ENCODE measurements around the gene MYO5B.

MYO5B gene

GRCh38 chr18:50179465-50179864 is 15.5 kb downstream of the MYO5B start:
- H3K36me3 ChIP-seq (ENCODE audit: insufficient read depth) = no peaks in the 10 kb centered on the region
- no peaks in the 10 kb centered on the region for H3K79me2 ChIP-seq (ENCODE audit: insufficient read depth, low read depth)

GRCh38 chr18:50177294-50177992 is 17.5 kb downstream of the MYO5B start:
- Histone ChIP-seq H3K4me1 (ENCODE audit: low read depth, poor library complexity, severe bottlenecking) (no peaks in the 10 kb centered on the region), H3K4me3 (IDR thresholded peaks at IDR 0.05; ENCODE audit: insufficient read depth, low read depth, low read length) (no peak overlapping the region), H3K4me2 (no peak overlapping the region), H3K79me2 (ENCODE audit: insufficient read depth, low read depth) (no peaks in the 10 kb centered on the region), H3K27me3 (ENCODE audit: insufficient read depth, low read depth) (no peaks in the 10 kb centered on the region), H3K27ac (no peak overlapping the region), H3K9ac (no peak overlapping the region), H2AFZ (ENCODE audit: low read depth) (no peak overlapping the region), H3K36me3 (ENCODE audit: insufficient read depth) (no peaks in the 10 kb centered on the region), H4K20me1 (ENCODE audit: insufficient read depth) (no peaks in the 10 kb centered on the region)
- TF ChIP-seq CTCF (conservative IDR thresholded peaks at IDR 0.05; ENCODE audit: low read depth, low read length) = no peak

More at GRCh38 chr18:50179465-50179864, 15.5 kb downstream of the MYO5B start:
- Histone ChIP-seq H2AFZ (ENCODE audit: low read depth) (no peak overlapping the region), H3K4me2 (no peak overlapping the region), H3K4me1 (ENCODE audit: low read depth, poor library complexity, severe bottlenecking) (peaks cover 7% of the 10 kb centered on the region), H3K27me3 (ENCODE audit: insufficient read depth, low read depth) (no peaks in the 10 kb centered on the region), H3K4me3 (IDR thresholded peaks at IDR 0.05; ENCODE audit: insufficient read depth, low read depth, low read length) (no peak overlapping the region), H3K9ac (no peak overlapping the region), H4K20me1 (ENCODE audit: insufficient read depth) (no peaks in the 10 kb centered on the region), H3K27ac (no peak overlapping the region)
- no peak for TF ChIP-seq CTCF (conservative IDR thresholded peaks at IDR 0.05; ENCODE audit: low read depth, low read length)

- Histone ChIP-seq H3K4me3 (IDR thresholded peaks at IDR 0.05; ENCODE audit: insufficient read depth, low read depth, low read length) (no peak overlapping the region), H3K27ac (no peak overlapping the region)
These were observed 22.6 kb downstream of the MYO5B start for GRCh38 chr18:50172367-50172766.

GRCh38 chr18:50171406-50171805 is 23.5 kb downstream of the MYO5B start:
- Histone ChIP-seq H3K36me3 (ENCODE audit: insufficient read depth) (no peaks in the 10 kb centered on the region), H3K27me3 (ENCODE audit: insufficient read depth, low read depth) (no peaks in the 10 kb centered on the region), H3K27ac (no peak overlapping the region), H2AFZ (ENCODE audit: low read depth) (no peak overlapping the region), H3K9ac (no peak overlapping the region), H3K79me2 (ENCODE audit: insufficient read depth, low read depth) (no peaks in the 10 kb centered on the region), H4K20me1 (ENCODE audit: insufficient read depth) (no peaks in the 10 kb centered on the region), H3K4me1 (ENCODE audit: low read depth, poor library complexity, severe bottlenecking) (no peaks in the 10 kb centered on the region), H3K4me3 (IDR thresholded peaks at IDR 0.05; ENCODE audit: insufficient read depth, low read depth, low read length) (no peak overlapping the region), H3K4me2 (no peak overlapping the region)
- TF ChIP-seq CTCF (conservative IDR thresholded peaks at IDR 0.05; ENCODE audit: low read depth, low read length) = no peak

More at GRCh38 chr18:50172367-50172766, 22.6 kb downstream of the MYO5B start:
- TF ChIP-seq CTCF (conservative IDR thresholded peaks at IDR 0.05; ENCODE audit: low read depth, low read length) = no peak
- Histone ChIP-seq H3K4me1 (ENCODE audit: low read depth, poor library complexity, severe bottlenecking) (no peaks in the 10 kb centered on the region), H3K27me3 (ENCODE audit: insufficient read depth, low read depth) (no peaks in the 10 kb centered on the region), H3K79me2 (ENCODE audit: insufficient read depth, low read depth) (no peaks in the 10 kb centered on the region), H3K9ac (no peak overlapping the region), H3K4me2 (no peak overlapping the region), H2AFZ (ENCODE audit: low read depth) (no peak overlapping the region), H3K36me3 (ENCODE audit: insufficient read depth) (no peaks in the 10 kb centered on the region), H4K20me1 (ENCODE audit: insufficient read depth) (no peaks in the 10 kb centered on the region)
